GM18526 (cell line): ENCODE results near the gene EGLN2.

Experiments
- POLR2A ChIP-seq: IDR thresholded peaks from 3 replicates; pipeline ENCODE4 v1.6.1; 2011; ENCODE audit not compliant: insufficient read length; ENCODE audit errors: extremely low read depth

Gene EGLN2

DNA sequence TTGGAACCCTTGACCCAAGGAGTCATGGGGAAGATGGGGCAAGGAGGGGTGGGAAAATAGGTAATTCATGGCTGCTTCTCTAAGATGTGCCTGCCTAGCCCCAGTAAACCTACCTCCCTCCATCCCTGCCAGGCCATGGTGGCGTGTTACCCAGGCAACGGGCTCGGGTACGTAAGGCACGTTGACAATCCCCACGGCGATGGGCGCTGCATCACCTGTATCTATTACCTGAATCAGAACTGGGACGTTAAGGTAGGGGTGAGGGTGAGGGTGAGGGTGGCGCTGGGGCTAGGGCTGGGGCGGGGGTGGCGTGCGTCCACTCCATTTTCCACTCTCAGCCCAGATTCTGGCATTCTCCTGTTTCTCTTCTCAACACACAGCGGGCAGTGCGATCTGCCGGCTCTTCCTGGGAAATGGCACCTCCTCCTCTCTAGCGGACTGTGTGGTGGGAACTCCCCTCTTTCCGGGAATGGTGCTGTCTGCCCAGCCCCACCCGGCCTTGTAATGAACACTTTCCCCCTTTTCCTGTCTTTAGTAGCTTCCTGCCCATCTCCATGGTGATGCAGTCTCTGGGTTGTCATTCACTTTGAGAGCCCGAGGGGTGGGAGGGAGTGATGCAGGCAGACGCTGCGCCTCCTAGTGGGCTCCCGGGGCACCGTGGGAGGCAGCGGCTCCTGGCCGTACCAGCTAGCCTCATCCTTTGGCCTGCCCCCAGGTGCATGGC, 7.6 kb downstream of the EGLN2 start:
- no peak for TF ChIP-seq POLR2A

DNA sequence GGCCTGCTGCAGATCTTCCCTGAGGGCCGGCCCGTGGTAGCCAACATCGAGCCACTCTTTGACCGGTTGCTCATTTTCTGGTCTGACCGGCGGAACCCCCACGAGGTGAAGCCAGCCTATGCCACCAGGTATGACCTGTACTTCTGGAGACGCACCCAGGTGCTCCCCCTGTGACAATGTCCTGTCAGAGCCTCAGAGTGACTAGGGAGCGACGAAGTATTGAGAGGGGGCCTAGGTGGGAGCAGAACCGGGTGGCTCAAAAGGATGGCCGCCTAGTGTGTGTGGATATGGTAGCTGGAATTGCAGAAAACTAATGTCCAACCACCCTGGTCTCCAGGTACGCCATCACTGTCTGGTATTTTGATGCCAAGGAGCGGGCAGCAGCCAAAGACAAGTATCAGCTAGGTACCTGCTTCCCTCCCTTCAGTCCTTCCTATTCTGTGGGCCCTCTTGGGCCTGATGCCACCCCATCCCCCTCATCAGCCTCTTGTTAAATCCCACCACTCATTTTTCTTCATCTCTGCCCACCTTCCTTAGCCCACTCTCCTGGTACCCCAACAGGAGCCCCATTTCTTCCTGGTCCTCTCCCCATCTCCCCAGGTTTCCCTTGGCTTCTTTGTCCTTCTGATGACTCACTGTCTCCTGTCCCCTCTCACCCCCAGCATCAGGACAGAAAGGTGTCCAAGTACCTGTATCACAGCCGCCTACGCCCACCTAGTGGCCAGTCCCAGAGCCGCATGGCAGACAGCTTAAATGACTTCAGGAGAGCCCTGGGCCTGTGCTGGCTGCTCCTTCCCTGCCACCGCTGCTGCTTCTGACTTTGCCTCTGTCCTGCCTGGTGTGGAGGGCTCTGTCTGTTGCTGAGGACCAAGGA, 8.4 kb downstream of the EGLN2 start:
- no peak for TF ChIP-seq POLR2A

DNA sequence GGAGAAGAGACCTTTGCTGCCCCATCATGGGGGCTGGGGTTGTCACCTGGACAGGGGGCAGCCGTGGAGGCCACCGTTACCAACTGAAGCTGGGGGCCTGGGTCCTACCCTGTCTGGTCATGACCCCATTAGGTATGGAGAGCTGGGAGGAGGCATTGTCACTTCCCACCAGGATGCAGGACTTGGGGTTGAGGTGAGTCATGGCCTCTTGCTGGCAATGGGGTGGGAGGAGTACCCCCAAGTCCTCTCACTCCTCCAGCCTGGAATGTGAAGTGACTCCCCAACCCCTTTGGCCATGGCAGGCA, 9.0 kb downstream of the EGLN2 start:
- no peak for TF ChIP-seq POLR2A

DNA sequence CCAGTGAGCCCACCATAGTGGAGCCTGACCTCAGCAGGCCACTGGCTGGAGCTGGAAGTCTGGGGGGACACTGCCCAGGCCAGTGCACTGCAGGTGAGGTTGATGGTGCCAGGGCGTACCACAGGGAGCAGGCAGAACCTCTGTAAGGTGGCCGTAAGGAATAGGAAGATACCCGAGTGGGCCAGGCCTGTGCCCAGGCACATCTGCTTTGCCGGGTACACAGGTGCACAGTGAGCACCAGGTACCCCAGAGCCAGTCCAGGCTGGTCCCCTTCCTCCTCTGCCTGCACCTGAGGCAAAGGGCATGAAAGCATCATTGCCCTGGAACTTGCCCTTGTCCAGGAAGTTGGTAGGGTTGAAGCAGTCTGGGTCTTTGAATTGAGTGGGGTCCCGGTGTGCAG, 9.5 kb downstream of the EGLN2 start:
- no peak for TF ChIP-seq POLR2A

DNA sequence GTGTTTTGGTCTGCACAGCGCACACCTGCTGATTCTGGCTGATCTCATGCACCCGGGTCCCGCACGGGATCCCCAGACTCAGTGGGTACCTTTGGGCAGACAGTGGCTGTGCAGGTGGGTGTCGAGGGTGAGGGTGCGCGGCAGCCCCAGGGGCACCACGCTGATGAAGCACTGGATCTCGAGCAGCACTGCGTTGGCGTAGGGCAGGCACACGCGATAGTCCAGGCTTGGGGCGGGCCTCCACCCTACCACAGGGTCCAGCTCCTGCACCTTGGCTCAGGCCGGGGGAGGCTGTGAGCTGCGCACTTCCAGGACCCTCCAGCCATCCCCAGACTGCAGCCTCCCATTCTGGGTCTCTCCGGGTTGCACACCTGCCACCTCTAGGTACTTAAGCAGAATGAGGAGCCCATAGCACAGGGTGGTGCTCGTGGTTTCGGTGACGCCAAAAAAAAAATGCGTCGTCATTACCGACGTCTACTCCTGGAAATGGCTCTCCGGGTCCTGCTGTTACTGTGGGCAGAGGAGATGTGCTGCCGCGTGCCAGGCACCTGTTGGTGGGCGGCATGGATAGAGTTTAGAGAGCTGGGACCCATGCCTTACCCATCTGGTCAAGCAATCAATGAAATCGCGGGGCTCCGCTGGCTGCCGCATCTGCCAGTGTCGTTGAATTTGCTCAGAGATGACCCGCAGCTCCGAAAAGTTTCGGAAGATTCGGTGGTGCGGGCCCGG, 10.5 kb downstream of the EGLN2 start:
- TF ChIP-seq POLR2A: peak; percentile 5

DNA sequence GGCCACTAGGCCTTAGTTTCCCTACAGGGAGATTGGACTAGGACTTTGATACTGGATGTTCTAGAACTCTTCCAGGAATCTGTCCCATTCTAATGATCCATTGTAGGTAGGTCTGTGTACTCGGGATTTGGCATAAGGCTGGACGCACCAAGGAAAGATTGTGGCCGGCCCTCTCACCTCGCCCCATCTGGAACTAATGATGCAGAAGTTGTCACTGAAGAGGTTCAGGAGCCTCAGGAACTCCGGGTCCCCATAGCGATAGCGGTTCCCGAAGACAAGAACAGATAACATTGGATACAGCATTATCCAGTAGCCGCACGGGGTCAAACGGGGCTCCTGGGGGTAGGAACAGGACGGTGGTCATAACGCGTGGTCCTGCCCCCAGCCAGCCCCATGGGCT, 11.2 kb downstream of the EGLN2 start:
- no peak for TF ChIP-seq POLR2A

DNA sequence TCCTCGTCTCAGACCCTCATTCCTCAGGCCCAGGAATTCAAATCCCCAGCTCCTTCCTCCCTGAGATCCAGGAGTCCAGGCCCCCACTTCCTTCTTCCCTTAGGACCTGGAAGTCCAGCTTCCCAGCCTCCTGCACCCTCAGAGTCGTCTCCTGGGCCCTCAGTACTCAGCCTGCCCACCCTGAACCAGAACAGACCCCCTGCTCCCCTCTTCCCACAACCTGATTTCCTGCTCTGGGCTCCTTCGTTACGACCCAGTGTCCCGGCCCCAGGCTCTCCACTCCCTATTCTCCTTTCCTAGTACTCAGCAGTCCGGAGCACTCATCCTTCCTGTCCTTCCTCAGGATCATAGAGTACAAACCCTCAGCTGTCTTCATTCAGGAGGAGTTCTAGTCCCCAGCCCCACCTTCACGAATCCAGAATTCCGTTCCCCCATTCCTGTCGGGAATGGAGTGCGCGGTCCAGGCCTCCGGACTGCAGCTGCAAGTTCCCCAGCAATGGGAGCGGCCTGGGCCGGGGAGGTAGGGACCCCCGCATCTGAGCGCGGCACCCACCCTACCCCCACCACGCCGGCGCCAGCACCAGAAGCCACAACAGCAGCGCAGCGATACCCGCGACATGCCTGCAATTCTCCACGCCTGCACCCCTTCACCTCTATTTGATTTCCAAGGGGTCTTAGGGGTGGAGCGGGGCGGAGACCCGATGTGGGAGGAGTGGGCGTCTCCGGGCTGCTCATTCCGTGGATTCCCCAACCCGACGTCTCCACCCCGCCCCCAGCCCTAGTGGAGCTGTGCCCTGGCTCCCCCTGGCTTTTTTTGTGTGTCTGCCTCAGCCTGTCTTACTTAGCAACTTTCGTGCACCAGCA, 12.7 kb downstream of the EGLN2 start:
- TF ChIP-seq POLR2A: no peak

DNA sequence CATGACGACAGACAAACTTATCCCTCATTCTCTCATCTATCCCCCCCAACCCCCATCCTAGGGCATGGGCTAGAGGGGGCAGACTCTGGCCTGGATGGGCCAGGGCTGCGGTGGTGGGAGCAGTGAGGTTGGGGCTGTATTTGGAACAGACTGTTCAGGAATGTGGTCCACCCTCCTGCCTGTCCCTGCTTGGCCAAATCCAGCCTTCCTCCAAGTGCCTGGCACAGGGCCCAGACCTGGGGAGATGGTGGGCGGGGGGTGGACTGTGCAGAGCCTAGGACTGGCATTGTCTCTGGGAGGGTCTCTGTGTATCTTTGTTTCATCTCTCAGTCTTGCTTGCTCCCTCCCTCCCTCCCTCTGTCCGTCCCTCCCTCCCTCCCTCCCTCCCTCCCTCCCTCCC, 14.2 kb downstream of the EGLN2 start:
- no peak for TF ChIP-seq POLR2A

DNA sequence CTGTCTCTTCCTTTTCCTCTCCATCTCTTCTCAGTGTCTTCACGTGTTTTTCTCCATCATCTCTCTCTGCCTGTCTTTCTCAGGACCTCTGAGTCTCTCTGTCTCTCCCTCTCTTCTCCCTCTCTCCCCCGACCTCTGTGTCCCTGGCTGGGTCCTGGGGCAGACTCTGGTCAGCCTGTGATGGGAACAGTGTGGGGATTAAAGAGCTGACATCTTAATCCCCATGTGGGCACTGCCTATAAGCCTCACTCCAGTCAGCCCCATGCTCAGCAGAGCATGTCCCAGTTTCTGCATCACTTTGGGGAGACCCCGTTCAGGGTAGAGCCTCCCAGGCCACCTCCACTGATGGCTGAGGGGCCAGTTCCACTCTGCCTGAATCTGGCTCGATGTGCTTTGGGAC, 16.2 kb downstream of the EGLN2 start:
- TF ChIP-seq POLR2A: no peak

DNA sequence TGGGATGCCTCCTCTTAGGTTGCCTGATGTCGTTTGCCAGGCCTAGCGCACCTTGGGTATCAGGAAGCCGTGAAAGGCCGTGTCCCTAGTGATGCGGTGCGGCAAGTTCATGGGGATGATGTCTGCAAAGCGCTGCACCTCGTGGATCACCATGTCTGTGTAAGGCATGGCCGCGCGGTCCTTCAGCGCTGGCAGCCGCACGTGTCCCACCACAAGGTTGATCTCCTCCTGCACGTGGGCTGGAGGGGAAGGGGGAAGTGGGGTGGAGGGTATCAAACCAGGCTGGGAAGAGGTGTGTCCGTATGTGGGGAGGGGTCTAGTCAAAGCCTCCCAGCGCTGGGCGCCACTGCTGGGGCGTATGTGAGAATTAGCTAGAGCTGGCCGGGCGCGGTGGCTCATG, 23.2 kb downstream of the EGLN2 start:
- no peak for TF ChIP-seq POLR2A

DNA sequence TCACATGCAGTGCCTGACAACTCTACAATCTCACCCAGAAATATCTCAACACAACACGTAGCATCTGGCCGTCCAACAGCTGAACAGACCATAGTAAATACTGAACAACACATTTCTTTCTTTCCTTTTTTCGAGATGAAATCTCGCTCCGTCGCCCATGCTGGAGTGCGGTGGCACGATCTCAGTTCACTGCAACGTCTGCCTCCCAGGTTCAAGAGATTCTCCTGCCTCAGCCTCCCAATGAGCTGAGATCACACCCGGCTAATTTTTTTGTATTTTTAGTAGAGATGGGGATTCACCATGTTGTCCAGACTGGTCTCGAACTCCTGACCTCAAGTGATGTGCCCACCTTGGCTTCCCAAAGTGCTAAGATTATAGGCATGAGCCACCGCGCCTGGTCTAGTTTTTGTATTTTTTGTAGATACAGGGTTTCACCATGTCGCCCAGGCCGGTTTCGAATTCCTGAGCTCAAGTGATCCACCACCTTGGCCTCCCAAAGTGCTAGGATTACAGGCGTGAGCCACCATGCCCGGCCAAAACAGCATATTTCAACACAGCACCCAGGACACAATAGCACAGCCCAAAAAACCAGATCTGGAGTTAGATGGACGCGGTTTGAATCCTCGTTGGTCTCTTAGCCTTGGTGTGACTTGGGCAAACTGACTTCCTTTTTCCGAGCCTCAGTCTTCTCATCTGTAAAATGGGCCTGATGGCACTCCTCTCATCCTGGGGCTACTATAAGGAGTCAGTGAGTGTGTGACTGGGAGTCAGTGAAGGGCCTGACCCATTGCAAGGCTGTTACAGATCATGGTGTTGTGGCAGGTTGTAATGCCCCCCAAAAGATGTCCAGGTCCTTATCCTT, 28.6 kb downstream of the EGLN2 start:
- no peak for TF ChIP-seq POLR2A

DNA sequence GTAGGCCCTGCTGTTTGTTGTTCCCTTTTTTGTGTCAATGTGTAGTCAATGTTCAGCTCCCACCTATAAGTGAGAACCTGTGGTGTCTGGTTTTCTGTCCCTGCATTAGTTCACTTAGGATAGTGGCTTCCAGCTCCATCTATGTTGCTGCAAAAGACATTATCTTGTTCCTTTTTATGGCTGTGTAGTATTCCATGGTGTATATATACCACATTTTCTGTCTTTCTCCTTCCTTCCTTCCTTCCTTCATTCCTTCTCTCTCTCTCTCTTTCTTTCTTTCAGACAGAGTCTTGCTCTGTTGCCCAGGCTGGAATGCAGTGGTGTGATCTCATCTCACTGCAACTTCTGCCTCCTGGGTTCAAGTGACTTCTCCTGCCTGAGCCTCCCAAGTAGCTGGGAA, 30.2 kb downstream of the EGLN2 start:
- TF ChIP-seq POLR2A: no peak

DNA sequence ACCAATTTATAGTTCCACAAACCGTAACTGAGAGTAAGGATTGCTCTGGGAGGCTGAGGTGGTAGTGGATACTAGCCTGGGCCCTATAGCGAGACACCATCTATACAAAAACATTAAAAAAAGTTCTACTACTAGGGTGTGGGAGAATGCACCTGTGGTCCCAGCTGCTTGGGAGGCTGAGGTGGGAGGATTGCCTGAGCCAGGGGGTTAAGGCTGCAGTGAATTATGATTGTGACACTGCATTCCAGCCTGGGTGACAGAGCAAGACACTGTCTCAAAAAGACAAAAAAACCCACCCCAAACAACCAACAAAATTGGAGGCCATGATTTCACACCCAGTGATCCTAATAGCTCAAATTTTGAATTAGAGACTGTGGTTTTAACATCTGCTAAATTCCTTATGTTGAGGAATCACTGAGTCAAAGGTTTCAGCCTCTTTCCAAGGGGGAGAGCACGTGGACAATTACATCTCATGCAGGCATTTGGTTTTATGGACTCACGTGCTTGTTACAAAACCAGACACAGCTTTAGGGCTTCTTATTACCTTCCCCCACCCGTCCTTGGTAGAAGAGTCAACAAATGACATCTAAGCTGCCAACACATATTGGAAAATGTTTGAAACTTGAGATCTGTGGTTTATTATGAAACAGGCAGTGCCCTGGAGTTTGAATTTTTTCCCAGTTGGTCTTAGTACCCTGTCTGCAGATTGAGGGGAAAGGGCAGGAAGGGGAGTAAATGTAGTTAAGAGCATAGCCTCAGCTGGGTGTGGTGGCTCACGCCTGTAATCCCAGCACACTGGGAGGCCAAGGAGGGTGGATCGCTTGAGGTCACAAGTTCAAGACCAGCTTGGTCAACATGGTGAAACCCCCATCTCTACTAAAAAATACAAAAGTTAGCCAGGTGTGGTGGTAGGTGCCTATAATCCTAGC, 32.8 kb downstream of the EGLN2 start:
- no peak for TF ChIP-seq POLR2A
